ENCODE results near the gene CIDEA.

GRCh38 chr18:12279781-12280531 is 25.8 kb downstream of the CIDEA start:
- TF ChIP-seq POLR2A (IDR thresholded peaks at IDR 0.05; ENCODE audit: low read depth, low read length) (no peak), TAF1 (IDR thresholded peaks at IDR 0.05; ENCODE audit: borderline replicate concordance, low read depth, low read length) (no peak), POLR2AphosphoS5 (IDR thresholded peaks at IDR 0.05; ENCODE audit: low read depth, low read length) (no peak)

Measured in GM12892 (cell line).